Cardiac fibroblast (primary cell): Measurements from ENCODE around the gene ATP9B.

Experiments used
- DNase-seq, 2 donors: peaks; one replicate each; pipeline versions ENCODE4 v3.0.0 to v3.0.0-alpha.2; 2010; ENCODE audit warnings: low read depth in 2 of 2
- H3K4me3 ChIP-seq, 2 donors: replicated peaks in 1 of 2; 1 replicate in 1 of 2; 2 replicates in 1 of 2; pipeline ENCODE4 v1.5.1; 2011; ENCODE audit warnings: low read depth in 2 of 2, low read length in 2 of 2, mild to moderate bottlenecking in 2 of 2, moderate library complexity in 1 of 2
- CTCF ChIP-seq: IDR thresholded peaks from one replicate; pipeline ENCODE4 v1.5.1; 2011; ENCODE audit warnings: low read depth, mild to moderate bottlenecking, low read length, inconsistent platforms

Gene ATP9B

GRCh38 chr18:79182047-79182713, 113.0 kb downstream of the ATP9B start:
- no peak for DNase-seq
- H3K4me3 ChIP-seq, result no peak overlapping the region
- TF ChIP-seq CTCF, result no peak

- DNase-seq, result no peak
- TF ChIP-seq CTCF, result no peak
- no peak overlapping the region for H3K4me3 ChIP-seq
Observed at GRCh38 chr18:79185648-79186047, 116.5 kb downstream of the ATP9B start.

GRCh38 chr18:79186649-79187048, 117.5 kb downstream of the ATP9B start:
- DNase-seq, result no peak
- H3K4me3 ChIP-seq, result no peak overlapping the region
- TF ChIP-seq CTCF, result no peak

- DNase-seq, result no peak
- TF ChIP-seq CTCF, result no peak
- no peak overlapping the region for H3K4me3 ChIP-seq
Observed at GRCh38 chr18:79187532-79188277, 118.5 kb downstream of the ATP9B start.

- no peak for DNase-seq
- TF ChIP-seq CTCF, result no peak
- no peak overlapping the region for H3K4me3 ChIP-seq
Observed at GRCh38 chr18:79191418-79191817, 122.2 kb downstream of the ATP9B start.

- H3K4me3 ChIP-seq, result no peak overlapping the region
- DNase-seq, result no peak
- TF ChIP-seq CTCF, result no peak
Observed at GRCh38 chr18:79191956-79192355, 122.8 kb downstream of the ATP9B start.
